SK-N-MC (cell line): ENCODE data around the gene DSC2.

Experiments used
- EZH2 ChIP-seq: fragments of 200-600 bp; sonication (generic); IDR thresholded peaks from one replicate; pipeline ENCODE4 v1.6.1; 2017; ENCODE audit warnings: antibody characterized with exemption
- FOXP2 ChIP-seq: optimal IDR thresholded peaks from 2 replicates; pipeline ENCODE3; 2011; ENCODE audit warnings: mild to moderate bottlenecking, moderate library complexity; ENCODE audit not compliant: insufficient read depth; ENCODE audit errors: extremely low read length, control extremely low read depth
- POLR2AphosphoS5 ChIP-seq: IDR thresholded peaks from 2 replicates; pipeline ENCODE4 v1.6.1; 2012; ENCODE audit warnings: mild to moderate bottlenecking, low read depth, low read length, borderline replicate concordance

DNA sequence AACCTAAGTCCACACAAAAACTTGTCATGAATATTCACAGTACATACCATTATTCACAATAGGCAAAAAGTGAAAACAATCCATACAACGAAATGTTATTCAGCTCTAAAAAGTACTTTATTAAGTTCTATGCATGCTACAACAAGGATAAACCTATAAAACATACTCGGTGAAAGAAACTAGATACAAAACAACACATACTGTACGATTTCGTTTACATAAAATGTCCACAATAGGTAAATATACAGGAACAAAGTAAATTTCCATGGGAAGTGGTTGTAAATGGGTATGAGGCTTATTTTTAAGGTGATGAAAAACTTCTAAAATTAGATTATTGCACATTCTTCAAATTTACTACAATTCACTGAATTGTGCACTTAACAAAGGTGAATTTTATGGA, 67.7 kb downstream of the DSC2 start:
- TF ChIP-seq POLR2AphosphoS5 (no peak), EZH2 (no peak), FOXP2 (no peak)
